Left hindlimb (tissue), 1 donor: ENCODE measurements around the gene CAPG.

ENCODE experiments used
- DNase-seq: peaks from one replicate; pipeline ENCODE4 v3.0.0-alpha.2; 2018

The CAPG gene

GRCh38 chr2:85438201-85439024 lies 28.2 kb upstream of the CAPG start:
- DNase-seq: no peak

DNA sequence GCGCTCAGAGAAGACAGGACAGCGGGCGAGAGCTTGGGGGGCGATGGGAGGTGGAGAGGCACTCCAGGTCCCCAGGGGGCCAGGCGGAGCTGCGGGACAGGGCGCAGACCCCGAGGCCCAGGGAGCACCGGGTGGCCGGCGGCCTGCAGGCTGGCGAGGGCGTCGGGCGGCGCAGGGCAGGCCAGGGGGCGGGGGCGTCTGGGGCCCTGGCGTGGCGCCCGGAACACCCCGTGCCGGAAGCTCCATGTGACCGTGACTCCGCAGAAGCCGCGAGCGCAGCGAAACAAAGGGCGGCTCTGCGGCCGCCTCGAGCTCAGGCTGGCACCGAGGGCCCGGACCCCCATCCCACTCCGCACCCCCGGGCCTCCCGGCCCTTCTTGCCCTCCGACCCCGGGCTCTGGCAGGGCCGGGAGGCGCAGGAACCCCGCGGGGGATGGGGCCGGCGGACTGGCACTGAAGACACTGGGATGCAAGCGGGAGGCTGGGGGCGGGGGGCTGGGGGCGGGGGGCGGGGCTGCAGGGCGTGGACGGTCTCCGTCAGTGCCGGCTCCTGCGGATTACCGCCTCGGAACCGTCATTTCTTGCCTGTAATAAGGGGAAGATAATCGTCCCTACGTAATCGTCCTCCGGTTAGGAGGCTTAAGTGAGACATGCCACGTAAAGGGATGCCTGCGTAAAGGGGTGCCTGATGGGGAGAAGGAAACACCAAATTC lies 27.5 kb upstream of the CAPG start:
- peak; percentile 90 for DNase-seq

DNA sequence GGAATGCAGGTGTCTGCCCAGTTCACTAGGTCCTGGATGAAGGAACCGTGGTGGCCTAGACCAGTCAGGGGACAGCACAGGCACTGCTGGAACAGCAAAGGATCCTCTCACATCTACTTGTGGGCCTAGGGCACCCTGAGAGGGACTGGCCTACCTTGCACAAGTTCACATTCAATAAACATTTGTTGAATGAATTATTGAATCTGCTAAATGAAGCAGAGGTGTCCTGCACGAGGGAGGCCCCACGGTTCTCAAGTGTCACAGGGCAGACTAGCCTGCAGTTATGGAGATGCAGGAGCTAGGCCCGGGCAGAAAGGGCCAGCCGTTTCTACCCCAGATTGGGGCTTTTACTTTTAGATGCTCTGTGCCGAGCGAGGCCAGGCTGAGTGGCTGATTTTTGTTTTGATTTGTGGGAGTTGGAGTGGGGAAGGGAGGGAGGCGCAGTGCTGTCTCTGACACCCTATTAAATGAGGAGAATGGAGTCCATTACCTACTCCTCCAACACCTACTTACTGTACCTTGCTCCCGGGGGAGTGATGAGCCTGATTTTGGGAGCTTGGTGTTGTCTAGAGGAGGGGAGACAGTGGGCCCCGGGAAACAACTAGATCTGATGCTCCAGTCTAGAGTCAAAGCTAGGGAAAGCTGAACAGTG lies 26.8 kb upstream of the CAPG start:
- DNase-seq: no peak

- no peak for DNase-seq
Measured at GRCh38 chr2:85435981-85436835, 26.0 kb upstream of the CAPG start.

DNA sequence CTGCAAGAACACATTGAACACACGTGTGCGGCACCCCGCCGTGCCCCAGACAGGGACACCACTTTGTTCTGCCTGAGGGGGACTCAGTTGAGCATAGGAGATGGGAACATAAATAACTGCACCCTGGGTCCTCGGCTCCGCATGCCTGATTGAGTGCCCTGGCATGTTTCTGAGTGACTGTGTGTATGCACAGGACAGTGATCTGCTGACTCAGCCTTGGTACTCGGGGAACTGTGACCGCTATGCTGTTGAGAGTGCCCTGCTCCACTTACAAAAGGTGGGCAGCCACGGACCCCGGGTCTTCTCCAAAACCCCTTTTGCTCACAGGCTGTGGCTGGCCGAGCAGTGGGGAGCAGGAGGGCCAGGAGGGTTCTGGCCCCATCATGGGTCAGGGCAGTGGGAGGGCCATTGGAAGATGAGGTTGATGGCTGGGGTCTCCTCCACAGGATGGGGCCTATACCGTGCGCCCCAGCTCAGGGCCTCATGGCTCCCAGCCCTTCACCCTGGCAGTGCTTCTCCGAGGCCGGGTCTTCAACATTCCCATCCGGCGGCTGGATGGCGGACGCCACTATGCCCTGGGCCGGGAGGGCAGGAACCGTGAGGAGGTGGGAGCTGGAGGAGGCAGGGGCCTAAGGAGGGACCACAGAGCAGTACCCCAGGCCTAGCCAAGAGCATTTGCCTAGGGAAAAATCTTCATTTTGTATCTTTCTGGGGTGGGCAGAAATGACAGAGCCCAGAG lies 25.2 kb upstream of the CAPG start:
- DNase-seq: no peak

- DNase-seq: no peak
Measured at GRCh38 chr2:85434696-85435095, 24.5 kb upstream of the CAPG start.

DNA sequence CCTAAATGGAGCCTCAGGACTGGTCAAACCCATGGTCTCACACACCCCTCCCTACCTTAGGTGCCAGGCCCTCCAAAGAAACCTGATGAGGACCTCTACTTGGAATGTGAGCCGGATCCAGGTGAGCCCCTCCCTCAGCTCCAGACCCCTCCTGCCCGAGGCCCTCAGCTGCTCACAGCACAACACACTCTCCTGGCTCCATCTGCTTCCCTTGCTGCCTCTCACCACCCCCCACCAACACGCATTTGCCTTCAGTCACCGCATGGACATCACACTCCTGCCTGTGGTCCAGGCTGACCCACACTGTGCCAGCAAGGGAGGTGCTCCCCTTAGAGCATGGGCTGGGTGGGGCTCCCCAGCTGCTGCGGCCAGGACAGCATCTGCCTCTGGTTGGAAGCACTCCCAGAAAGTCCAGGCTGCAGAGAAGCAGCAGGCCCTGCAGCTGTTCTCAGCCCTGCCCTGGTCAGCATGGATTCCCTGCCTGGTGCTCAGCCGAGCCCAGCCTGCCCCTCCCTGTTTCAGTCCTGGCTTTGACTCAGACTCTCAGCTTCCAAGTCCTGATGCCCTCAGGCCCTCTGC lies 23.4 kb upstream of the CAPG start:
- DNase-seq: peak; percentile 93

DNA sequence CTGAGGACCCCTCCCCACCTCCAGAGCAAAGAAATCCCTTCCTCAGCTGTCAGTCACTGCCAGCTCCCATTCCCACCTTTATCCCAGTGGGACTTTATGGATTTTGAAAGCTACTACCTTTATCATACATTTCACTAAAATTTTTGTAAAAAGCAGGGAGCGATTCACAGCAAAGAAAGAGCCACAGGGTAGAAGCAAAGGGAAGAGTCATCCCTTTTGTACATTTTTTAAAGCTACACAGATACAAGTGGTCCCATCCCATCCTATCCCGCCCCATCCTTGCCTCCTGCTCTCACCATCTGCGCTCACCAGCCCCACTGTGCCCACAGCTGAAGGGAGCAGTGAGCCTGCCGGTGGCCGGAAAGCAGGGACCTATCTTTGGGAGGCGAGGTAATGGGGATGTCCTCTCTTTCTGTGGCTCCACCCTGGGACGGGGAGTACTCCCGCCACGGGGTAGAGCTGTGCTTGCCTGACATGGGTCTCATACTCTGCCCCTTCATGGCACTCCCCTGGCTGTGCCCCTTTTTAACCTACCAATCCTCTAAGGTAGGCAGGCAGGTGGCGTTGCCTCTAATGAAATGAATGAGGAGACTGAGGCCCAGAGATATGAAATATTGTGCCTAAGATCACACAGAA lies 21.5 kb upstream of the CAPG start:
- no peak for DNase-seq

- peak; percentile 89 for DNase-seq
Measured at GRCh38 chr2:85430752-85431569, 20.8 kb upstream of the CAPG start.

- no peak for DNase-seq
Measured at GRCh38 chr2:85429924-85430289, 19.7 kb upstream of the CAPG start.

GRCh38 chr2:85429213-85429923 lies 19.2 kb upstream of the CAPG start:
- DNase-seq: no peak

DNA sequence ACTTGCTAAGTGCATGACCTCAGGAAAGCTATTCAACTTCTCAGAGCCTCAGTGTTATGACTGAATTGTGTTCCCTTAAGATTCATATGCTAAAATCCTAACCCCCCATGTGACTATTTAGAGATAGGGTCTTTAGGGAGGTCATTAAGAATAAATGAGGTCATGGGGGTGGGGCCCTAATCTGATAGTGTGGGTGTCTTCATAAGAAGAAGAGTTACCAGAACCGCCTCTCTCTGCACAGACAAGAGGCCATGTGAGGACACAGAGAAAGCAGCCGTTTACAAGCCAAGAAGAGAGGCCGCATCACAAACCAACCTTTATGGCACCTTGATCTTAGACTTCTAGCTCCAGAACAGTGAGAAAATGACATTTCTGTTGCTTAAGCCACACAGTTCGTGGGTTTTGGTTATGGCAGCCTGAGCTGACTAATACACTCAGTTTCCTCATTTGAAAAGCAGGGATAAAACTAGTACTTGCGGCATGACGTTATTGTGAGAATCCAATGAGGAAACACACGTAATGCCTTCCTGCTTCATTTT lies 18.2 kb upstream of the CAPG start:
- no peak for DNase-seq

DNA sequence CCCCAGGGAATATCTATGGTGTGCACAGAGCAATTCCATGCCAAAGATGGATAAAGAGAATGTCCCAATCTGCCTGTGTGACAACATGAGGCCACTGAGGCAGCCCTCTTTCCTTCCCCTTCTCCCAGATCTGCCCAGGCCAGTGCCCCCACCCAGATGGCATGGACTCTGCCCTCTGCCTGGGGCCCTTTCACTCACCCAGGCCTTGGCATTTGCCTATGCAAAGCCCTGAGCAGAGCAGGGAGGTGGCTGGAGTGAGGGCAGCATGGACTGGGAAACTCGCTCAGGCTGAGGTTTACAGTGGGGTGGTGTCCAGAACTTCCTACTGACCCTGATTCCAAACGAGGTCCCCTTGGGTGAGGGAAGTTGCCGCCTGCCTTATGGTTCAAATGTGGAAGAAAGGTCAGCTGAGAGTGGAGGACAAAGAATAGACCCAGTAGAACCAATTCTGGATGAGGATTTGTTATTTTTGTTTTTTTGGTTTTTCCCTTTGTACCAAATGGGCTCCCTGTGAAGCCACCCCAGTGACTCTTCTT lies 17.2 kb upstream of the CAPG start:
- peak; percentile 19 for DNase-seq

- peak; percentile 8 for DNase-seq
Measured at GRCh38 chr2:85425588-85425987, 15.4 kb upstream of the CAPG start.

DNA sequence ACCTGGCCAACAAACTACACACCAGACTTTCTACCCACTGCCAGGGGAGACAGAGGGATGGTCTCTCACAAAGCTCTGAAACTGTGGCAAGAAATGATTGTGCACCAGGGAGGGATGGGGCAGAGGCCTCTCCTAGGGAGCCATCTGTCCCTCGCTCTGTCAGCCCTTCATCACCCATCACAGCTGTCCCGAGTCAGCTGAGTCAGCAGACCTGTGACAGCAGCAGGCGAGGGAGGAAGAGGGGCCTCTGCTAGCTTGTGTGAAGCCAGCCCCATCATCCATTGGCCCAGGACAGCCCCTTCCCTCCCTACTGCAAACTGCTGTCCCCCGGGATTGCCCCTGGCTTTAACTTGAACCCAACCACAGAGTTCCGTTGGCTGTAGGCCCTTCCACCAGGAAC lies 13.4 kb upstream of the CAPG start:
- DNase-seq: peak; percentile 41

DNA sequence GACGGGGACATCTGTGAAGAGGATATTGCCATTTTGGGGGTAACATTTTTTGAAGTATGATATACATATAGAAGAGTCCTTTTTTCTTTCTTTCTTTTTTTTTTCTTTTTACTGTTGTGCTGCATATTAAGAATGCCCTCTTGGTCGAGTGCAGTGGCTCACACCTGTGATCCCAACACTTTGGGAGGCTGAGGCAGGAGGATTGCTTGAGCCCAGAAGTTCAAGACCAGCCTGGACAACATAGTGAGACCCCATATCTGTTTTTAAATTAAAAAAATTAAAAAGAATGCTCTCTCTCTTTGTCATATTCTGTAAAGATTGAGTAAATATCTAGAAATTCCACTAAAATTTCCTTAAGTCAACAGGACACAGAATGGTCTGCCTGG lies 11.9 kb upstream of the CAPG start:
- no peak for DNase-seq

DNA sequence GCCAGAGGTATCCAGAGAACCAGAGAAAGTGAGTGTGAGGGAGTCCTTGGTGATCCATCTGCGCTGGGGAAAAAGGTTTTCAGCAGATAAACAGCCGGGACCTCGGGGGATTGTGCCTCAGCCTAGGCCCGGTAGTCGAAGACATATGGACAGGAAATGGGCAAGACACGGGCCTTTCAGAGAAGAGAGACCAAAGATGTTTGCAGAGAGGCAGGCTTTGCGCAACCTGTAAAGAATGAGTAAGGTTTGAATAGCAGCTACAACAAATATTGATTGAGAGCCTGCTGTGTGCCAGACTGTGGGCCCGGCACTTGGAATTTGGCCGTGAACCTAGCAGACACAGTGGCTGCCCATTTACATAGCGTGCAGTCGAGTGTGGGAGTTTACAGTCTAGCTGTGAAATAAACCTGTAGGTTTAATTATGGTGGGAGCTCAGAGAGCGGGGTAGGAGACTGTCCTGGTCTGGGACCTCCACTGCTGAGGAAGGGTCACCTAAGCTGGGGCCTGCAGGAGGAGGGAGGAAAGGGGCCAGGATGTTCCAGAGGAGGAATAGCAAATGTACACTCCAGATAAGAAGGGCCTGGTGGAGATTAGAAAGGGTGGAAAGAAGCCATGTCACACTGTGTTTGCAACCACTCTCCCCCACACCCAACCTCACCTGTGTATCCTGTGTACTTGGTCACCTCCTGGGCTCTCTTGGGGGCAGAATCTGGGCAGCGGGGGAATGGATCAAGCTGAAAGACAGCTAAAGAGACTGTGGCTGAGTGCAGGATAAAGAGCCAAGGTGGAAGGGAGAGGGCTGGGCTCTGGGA lies 11.3 kb upstream of the CAPG start:
- peak; percentile 33 for DNase-seq

GRCh38 chr2:85420536-85421259 lies 10.5 kb upstream of the CAPG start:
- peak; percentile 92 for DNase-seq
